ENCODE results near the gene DEPDC5.

DNA sequence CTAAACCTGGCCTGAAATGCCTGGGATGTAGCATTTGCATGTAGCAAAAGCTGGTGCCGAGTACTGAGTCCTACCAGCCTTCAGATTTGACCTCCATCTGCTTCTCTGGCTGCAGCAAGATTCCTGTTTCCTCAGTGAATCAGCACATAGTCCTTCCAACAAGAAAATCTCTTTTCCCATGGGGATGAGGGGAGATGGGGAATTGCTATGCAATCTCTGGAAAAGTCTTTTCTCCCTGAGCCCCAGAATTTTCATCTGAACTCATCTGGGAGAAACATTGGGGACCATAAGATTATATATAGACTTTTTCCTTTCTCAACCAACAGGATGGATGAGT, 158.6 kb downstream of the DEPDC5 start:
- TF ChIP-seq, protein P1, sequence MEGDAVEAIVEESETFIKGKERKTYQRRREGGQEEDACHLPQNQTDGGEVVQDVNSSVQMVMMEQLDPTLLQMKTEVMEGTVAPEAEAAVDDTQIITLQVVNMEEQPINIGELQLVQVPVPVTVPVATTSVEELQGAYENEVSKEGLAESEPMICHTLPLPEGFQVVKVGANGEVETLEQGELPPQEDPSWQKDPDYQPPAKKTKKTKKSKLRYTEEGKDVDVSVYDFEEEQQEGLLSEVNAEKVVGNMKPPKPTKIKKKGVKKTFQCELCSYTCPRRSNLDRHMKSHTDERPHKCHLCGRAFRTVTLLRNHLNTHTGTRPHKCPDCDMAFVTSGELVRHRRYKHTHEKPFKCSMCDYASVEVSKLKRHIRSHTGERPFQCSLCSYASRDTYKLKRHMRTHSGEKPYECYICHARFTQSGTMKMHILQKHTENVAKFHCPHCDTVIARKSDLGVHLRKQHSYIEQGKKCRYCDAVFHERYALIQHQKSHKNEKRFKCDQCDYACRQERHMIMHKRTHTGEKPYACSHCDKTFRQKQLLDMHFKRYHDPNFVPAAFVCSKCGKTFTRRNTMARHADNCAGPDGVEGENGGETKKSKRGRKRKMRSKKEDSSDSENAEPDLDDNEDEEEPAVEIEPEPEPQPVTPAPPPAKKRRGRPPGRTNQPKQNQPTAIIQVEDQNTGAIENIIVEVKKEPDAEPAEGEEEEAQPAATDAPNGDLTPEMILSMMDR (IDR thresholded peaks at IDR 0.05; ENCODE audit: insufficient read depth, low read depth, low read length) = no peak
- no peak for TF ChIP-seq EZH2 (IDR thresholded peaks at IDR 0.05; ENCODE audit: insufficient read depth, low read length)
